Activated T-cell treated with anti-CD3 and anti-CD28 coated beads for 4 hours (primary cell): ENCODE data around the gene TNRC18.
"Not testable (repeated sequence)": the region's sequence is repeated elsewhere in the genome, so short reads cannot be mapped to it uniquely, and the experiment has no call there.

ENCODE experiments used
- DNase-seq: peaks from one replicate; pipeline ENCODE4 v3.0.0-alpha.2; 2020

The TNRC18 gene

DNA sequence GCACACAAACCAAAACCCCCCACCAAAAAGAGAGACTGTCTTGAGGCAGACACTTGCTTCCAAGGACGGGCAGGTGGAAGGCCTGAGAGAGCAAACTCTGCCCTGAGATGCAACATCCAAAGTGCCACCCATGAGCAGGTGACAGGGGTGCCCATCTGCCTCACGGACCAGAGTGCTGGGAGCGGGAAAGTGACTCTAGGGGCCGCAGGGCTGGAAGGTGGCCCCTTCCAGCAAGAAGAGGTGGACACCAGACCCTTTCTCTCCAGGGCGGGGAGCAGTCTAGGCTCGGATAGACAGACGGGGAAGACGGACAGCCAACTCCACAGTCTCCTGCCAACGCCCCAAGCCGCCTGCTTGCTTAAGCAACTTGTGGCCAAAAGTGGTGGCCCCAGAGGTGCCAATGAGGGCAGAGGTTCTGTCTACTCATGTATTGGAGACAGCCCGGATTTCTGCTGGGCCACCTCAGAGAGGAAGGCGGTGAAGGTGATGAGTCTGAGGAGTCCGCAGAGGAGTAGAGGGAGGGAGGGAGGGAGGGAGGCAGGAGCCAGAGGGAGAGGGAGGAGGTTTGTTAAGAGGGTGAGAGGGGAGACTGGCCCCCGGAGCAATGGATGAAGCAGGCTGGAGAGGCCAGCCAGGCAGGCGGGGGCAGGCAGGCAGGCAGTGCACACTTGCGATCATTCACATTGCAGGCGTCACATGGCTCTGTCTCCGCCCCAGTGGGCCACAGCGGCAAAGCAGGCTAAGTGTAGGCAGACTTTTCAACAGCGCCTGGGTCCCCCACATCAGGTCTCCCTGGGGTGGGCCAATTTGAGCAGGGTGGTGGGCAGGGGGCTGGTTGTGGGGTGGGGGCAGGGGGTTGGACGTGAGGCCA, 75.3 kb downstream of the TNRC18 start:
- DNase-seq: no peak

DNA sequence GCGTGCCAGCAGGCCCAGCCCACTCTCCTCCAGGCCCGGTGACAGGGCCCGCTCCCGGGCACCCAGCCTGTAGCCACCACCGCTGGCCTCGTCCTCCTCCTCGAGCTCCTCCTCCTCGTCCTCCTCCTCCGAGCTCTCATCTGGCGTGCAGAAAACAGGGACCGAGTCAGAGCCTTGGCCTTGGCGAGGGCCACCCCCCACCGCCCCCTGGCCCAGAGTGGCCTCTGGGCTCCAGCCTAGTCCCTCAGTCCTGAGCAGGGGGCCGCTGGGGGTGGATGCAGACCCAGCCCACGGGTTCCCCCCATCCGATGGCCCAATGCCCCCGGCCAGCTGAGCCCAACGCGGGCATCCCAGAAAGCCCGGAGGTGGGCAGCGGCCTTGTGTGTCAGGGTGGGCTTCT, 78.0 kb downstream of the TNRC18 start:
- DNase-seq: no peak

DNA sequence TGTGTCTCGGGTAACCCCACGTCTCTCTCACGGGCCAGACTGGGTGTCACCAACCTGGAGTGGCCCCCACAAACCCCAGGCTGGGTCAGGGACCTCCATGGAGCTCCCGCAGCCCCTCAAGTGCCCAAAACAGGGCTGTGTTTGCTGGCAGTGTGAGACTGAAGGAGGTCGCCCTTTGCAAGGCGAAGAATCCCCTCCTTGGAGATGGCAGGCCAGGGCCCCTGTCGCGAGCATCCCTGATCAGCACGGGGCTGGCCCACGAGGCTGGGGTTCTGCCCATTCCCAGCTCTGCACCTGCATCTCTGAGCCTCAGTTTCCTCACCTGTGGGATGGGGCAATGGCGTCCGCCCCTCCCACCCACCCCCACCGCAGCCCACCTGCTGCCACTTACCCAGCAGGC, 78.5 kb downstream of the TNRC18 start:
- no peak for DNase-seq

DNA sequence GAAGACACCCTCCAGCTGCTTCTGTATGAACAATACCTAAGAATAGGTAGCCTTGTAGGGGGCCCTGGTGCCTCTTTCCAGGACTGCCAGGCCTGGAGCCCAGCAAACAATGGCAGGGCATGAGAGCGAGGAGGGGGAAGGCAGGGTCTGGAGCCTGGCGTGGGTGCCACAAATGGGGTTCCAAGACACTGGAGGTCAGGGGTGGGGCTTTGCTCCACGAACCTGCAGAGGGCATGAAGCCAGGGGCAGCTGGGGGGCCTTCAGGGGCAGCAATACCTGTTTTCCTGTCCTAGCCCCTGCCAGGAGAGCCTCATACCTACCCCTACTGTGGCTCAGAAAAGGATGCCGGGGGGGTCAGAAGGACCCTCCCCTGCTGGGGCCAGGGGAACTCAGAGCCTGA, 79.3 kb downstream of the TNRC18 start:
- no peak for DNase-seq

DNA sequence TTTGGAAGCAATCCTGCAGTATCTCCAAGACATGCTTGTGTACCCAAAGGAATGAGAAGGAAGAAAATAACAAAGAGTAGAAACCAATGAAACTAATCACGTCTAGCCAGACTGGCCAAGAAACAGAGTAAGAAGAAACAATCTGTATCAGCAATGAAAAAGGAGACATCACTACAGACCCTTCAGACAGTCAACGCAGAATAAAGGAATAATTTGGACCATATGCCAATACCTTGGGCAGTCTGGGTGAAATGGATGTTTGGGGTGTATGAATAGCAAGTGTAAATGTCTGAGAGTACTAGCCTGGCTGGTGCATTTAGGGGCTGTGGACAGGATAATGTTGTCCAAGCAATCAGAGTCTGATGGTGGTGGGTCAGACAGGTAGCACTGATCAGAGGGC, 79.8 kb downstream of the TNRC18 start:
- DNase-seq: no peak

DNA sequence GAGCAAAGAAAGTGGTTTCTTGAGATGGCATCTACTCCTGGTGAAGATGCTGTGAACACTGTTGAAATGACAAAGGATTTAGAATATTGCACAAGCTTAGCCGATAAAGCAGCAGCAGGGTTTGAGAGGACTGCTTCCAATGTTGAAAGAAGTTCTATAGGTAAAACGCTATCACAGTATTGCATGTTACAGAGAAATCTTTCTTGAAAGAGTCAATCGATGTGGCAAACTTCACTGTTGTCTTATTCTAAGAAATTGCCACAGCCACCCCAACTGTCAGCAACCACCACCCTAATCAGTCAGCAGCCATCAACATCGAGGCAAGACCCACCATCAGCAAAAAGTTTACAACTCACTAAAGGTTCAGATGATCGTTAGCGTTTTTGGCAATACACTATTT, 81.0 kb downstream of the TNRC18 start:
- DNase-seq: no peak

DNA sequence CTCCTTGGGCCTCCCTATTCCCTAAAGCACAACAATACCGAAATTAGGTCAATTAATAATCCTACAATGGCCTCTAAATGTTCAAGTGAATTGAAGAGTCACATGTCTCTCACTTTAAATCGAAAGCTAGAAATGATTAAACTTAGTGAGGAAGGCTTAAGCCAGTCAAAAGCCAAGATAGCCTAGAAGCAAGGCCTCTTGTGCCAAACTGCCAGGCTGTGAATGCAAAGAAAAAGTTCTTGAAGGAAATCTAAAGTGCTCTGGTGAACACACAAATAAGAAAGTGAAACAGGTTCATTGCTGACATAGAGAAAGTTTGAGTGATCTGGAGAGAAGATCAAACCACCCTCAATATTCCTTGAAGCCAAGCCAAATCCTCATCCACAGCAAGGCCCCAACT, 83.7 kb downstream of the TNRC18 start:
- DNase-seq: no peak

DNA sequence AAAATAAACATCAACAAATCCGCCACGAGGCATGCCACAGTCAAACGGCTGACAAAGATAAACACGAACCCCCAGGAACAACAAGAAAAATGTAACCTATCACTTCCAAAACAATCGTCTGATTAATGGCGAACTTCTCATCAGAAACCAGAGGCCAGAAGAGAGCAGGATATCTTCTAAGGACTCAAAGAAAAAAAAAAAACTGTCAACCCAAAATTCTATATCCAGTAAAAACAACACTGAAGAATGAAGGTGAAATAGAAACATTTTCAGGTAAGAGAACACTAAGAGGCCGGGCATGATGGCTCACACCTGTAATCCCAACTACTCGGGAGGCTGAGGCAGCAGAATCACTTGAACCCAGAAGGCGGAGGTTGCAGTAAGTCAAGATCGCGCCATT, 86.6 kb downstream of the TNRC18 start:
- no peak for DNase-seq

DNA sequence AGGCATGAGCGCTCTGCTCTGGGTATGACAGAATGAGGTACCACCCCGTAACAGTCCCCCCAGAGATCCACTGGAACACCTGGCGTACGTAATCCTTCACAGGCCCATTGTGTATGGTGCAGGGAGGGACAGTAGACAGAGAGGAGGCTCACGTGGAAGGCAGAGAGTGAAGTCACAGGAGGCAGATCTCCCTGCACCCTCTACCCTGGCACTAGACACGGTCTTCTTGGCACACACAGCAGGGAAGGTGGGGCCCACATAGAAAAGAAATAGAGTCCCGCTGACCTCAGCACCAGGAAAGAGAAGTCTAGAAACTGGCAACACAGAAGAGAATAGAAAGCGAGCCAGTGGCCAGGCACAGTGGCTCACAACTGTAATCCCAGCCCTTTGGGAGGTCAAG, 89.0 kb downstream of the TNRC18 start:
- no peak for DNase-seq

DNA sequence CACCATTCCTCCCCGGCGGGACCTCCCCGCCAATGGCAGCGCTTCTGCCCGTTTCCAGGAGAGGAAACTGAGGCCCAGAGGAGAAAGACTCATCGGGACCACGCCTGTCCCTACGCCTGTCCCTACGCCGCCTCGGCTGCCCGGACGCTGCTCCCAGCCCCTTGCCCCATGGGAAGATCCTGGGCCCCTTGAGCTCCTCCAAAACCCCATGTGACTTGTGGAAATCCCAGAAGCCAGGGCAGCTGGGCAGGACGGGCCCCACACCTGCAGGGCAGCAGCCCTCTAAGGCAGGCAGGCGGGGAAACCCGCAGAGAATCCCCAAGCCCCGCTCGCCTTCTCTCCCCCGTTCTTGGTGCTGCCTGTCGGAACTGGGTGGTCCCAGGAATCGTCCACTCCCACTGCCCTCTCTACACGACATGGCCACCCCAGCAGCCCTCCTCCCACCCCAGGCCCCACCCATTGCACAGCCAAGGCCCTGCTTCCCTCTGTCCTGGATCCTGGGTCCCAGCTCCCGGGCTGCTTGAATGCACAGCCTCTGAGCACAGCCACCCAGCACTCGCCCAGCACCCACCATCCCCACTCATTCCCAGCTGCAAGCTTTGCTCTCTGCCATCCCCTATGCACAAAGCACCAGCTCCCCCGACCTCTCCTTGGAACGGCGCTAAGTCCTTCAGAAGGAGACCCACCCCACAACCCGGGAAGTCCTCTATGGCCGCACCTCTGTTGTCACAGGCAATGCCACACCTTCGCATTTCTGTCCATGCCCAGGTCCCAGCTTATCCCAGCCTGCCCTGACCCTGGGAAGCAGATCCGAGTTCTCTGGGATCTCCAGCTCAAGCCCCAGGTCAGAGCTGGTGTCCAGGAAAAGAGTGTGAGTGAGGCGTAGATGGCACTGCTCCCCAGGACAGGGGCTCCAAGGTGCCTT, 90.3 kb downstream of the TNRC18 start:
- no peak for DNase-seq

DNA sequence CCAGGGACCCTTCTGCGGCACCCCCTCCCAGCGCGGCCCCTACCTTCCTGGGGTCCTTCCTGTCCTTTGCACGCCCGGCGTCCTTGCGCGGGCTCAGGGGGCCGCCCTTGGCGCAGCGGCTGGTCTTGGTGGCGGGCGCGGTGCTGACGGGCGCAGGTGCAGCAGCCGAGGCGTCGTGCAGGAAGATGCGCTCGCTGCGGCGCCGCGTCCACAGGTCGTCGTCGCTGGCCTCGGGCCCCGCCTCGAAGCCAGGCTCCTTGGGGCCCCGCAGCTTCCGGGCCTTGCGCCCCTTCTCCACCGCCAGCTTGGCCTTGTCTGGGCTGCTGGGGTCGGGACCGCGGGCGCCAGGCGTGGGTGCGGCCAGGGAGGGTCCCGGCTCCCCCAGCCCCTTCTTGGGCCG, 91.1 kb downstream of the TNRC18 start:
- no peak for DNase-seq

DNA sequence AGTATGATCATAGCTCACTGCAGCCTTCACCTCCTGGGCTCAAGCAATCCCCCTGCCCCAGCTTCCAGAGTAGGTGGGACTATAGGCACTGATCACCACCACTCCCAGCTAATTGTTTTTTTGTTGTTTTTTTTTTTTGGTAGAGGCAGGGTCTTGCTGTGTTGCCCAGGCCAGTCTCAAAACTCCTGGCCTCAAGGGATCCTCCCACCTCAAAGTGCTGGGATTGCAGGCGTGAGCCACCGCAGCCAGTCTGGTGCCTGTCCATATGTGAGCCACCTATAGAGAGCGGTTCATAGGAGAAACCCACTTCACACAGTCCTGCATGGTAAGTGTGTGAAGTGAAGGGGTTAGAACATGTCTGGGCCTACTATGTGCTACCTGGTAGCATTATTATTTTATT, 93.3 kb downstream of the TNRC18 start:
- no peak for DNase-seq

DNA sequence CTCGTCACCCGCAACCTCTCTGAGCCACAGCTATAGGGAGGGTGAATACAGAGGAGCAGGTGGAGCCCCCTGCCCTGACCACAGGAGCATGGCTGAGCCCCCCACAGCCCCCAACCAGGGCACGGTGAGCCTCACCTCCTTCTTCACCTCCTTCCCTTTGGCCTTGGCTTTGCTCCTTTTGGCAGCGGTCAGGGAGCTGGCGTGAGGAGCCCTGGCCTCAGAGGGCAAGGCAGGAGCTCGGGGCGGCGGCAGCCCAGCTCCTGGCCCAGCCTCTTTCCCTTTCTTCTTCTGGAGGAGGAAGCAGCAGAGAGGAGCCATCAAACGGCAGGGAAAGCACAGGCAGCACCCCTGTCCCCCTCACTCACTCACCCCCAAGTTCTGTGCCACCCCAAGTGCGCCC, 98.7 kb downstream of the TNRC18 start:
- no peak for DNase-seq

DNA sequence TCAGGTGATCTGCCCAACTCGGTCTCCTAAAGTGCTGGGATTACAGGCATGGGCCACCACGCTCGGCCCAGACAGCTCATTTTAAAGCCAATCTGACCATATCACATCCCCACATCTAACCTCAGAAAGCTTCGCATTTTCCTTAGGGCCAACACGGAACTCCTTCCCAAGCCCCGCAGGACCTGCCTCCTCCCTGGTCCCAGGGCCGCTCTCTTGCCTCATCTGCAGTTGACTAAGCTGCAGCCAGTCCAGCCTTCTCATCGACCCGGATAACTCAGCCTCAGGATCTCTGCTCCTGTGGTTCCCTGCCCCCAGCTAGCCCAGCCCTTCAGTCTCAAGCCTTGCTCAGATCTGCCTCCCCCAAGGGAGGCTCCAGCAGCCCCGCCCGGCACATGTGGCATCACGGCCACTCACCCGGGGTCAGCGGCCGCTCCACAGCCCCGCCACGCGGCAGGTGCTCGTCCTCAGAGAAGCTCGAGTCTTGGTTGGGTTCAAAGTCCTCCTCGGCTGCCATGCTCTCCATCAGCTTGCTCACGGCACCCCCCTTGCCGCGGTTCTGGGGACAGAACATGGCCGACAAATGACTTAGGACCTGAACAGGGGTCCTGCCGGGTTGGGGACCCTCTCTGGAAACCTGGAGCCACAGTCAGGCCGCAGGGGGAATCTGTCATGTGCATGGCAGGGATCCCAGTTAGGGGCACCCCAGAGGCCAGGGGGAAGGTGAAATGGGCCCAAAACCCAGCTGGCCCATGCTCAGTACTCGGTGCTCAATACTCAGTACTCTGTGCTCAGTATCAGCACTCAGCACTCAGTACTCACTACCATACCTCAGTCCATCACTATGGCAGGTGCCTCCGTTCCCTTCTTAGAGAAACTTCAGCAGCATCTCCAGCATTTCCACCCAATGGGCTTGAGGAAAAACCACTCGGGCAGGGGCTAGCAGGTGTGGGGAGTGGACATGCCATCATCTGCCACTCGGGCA, 99.5 kb downstream of the TNRC18 start:
- not testable (repeated sequence) for DNase-seq

DNA sequence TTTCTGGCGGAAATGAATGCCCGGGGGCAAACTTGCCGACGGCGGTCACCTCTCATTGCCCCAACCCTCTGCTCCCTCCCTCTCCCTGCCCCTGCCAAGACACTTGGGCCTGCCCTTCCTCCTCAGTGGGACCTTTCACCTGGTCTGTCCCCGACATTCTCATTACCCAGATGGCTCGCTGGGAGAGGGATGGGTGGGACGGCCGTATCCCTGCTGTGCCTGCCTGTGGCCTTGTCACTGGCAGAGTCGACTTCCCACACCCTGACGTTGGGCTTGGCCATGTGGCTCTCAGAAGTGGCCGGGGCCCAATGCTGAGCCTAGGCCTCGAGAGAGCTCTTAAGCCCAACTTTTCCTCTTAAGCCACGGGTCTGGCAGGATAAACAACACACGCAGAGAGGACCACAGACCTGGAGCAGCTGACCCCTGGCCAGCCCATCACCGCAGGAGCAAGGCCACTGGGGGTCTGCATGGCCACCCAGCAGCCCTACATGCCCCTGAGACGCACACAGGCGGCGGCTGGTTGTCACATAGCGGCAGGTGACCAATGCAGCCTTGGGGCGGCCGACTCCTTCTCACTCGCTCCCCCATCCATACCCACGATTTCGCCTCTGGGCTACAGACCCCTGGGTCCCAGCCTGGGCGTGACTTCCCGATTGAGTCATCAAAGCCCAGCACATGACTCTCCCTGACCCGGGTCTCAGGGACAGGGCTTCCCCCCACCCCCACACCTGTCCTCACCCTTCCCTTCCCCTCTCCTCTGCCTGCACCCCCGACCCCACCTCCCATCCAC, 100.8 kb downstream of the TNRC18 start:
- no peak for DNase-seq

DNA sequence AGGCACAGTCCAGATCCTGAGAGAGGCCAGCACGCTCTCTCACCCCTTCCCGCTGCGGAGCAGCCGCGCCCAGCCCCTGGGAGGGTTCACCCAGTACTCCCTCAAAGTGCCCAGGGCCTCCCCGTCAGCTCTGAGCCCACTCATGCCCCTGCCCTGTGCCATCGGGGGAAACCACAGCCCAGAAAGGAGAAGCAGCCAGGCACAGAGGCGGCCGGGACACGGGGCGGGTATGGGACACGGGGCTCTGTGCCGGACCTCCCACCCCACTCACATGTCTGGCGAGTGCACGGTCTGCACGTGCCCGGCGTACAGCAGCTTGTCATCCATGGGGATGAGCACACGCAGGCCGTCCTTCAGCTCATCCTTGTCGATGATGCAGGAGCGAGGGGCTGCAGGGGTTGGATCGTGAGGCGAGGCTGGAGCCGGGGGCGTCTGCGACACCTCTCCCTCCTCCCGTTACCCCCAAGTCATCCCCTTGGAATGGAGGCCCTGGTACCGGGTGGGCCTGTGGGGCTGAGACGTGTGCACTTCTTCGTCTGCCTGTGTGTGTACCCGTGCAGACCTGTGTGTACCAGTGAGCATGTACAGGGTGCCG, 102.7 kb downstream of the TNRC18 start:
- no peak for DNase-seq

DNA sequence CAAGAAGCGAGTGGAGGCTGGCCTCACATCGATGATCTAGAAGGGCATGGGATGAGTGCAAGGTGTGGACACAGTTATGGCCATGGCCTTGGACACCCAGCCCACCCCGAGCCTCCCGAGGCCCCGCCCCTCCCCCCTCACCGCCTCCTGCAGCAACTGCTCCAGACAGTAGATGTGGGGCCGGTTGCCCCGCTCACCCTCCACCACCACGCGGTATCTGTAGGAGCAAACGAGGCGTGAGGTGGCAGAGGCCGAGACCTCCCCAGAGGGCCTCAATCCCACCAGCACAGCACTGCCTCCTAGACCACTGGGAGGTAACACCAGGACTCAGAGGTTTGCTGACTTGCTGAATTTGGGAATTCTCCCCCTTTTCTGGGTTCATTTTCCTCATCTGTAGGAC, 103.2 kb downstream of the TNRC18 start:
- DNase-seq: no peak

DNA sequence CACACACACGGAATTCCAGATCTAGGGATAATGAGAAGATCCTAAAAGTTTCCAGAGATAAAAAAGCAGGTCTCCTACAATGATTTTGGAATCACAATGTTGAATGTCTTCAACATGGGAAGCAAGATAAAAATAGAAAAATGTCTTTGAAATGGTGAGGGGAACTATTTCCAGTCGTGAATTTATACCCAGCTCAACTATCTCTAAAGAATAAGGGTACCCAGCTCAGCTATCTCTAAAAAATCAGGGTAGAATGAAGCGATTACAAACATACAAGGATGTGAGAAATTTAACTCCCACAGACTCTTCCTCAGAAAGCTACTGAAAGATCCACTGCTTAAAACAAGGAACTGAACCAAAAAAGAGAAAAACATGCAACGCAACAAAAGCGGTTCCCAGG, 105.0 kb downstream of the TNRC18 start:
- DNase-seq: not testable (repeated sequence)

DNA sequence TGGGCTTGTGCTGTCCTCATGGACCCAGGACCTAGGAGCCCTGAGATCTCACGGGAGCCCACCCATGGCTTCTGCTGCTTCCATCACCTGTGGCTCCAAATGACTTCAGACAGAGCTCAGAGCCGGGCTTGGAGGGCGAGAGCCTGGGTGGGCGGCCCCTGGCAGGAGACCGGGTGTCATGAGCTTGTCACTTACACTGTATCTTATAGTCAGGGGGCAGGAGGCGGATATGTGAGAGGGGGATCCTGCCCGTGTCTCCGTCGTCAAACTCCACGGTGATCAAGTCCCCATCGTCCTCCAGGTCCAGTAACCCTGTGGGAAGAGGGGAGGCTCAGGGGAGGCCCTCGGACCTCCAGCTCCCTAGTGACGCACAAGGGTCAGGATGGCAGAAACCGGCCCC, 107.9 kb downstream of the TNRC18 start:
- DNase-seq: no peak

DNA sequence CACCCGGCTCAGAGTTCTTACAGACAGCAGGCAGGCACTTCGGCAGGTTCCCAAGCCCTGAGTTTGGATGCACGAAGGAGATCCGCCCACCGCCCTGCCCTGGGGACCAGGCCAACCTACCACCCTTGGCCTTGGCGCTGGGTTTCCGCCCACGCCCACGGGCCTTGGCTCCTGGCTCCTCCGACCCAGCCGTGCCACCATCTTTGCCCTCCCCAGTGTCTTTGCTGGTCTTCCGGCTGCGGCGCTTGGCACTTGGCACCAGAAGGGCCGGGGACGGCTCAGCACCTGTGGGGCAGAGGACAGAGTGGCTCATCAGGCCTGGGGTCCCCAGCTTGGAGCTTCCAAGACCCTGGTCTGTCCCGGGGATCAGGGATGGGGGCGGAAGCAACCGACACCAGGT, 108.8 kb downstream of the TNRC18 start:
- no peak for DNase-seq

DNA sequence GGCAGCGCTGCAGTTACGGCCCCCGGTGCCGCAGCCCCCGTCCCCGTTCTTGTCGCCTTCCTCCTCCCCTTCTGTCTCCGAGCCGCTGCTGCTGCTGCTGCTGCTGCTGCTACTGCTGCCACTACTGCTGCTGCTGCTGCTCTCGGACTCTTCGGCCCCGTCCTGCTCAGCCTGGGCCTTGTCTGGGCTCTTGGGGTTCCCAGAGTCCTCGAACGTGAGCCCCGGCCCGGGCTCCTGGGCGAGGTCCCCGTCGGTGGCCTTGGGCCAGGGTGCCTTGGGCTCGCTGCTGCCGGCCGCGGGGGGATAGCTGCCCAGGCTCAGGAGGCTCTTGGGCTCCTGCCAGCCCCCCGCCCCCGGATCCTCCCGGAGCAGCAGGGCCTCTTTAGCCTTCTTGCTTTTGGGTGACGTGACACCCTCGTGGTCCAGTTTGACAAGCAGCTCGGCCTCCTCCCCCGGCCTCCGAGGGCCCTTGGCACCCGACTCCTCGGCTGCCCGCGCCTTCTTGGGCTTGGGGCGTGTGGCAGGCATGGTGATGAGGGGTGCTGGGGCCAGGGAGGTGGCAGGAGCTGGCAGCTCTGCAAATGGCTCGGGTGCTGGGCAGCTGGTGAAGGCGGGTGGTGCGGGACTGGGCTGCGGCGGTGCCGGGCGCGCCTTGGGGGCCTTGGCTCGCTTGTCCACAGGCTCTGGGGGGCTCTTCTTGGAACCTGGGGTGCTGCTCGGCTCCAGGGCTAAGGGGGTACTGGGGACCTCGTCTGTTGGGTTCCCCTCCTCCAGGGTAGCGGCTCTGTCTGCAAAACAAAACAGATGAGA, 110.4 kb downstream of the TNRC18 start:
- not testable (repeated sequence) for DNase-seq
